Endothelial cell of umbilical vein (primary cell): ENCODE data around the gene BMPR1A. TPM values are rescaled to one million over a fixed set of nuclear protein-coding genes. Genes with fewer than 3 reads are reported as not detected.

Source experiments
- BruUV-seq: library from RNA; stranded (reverse); fragments of 400-500 nt; replicated peaks from 2 replicates; lab custom pipeline; 2021; lab: Mats Ljungman, UMichigan
- CTCF ChIA-PET: fragments of 300-600, 350-600 bp; sonication (Branson Sonifier 250); formaldehyde crosslinking; loops from one replicate; lab custom pipeline; 2021; ENCODE audit warnings: antibody characterized with exemption, inconsistent platforms; lab: Charles Lee
- POLR2A ChIA-PET: fragments of 300-600, 350-600 bp; sonication (Branson Sonifier 250); formaldehyde crosslinking; loops from one replicate; lab custom pipeline; 2021; ENCODE audit warnings: antibody characterized with exemption, inconsistent platforms; lab: Charles Lee
- DNase-seq: peaks from one replicate; pipeline ENCODE4 v3.0.0-alpha.2; 2011; ENCODE audit warnings: low read depth, low spot score
- FAIRE-seq: peaks from 2 replicates; lab custom pipeline; 2011; peaks lifted over from hg19 to GRCh38; lab: Jason Lieb, UNC
- H2AFZ ChIP-seq: 2 replicates; pipeline ENCODE4 v1.6.0; 2012; ENCODE audit warnings: low read depth, low read length, control low read depth, inconsistent platforms
- H3K27ac ChIP-seq: 2 replicates; pipeline ENCODE4 v1.5.1; 2011; ENCODE audit warnings: low read depth, mild to moderate bottlenecking, control low read depth, low read length, moderate library complexity; ENCODE audit not compliant: insufficient read depth
- H3K27me3 ChIP-seq, 2 experiments: 2 replicates each; pipeline versions ENCODE4 v1.6.0 to v1.6.1; 2011; ENCODE audit warnings: low read length in 2 of 2, mixed read lengths in 1 of 2; ENCODE audit not compliant: control insufficient read depth in 2 of 2, insufficient read depth in 2 of 2
- H3K36me3 ChIP-seq, 2 experiments: 2 replicates in 1 of 2; 3 replicates in 1 of 2; pipeline ENCODE4 v1.5.1; 2011; ENCODE audit warnings: low read length in 2 of 2, mild to moderate bottlenecking in 1 of 2, moderate library complexity in 1 of 2; ENCODE audit not compliant: control insufficient read depth in 2 of 2, insufficient read depth in 2 of 2; ENCODE audit errors: extremely low read depth in 1 of 2
- H3K4me1 ChIP-seq: 3 replicates; pipeline ENCODE4 v1.5.1; 2011; ENCODE audit warnings: mild to moderate bottlenecking, low read length; ENCODE audit not compliant: control insufficient read depth, insufficient read depth; ENCODE audit errors: extremely low read depth
- H3K4me2 ChIP-seq: 2 replicates; pipeline ENCODE4 v1.6.1; 2011; ENCODE audit warnings: low read length, control low read depth, mixed read lengths; ENCODE audit not compliant: insufficient read depth
- H3K4me3 ChIP-seq, 3 experiments: fragments of 200-600 bp in 1 of 3; sonication (generic), shearing (Covaris generic) in 1 of 3; replicated peaks in 1 of 3; 2 replicates each; pipeline ENCODE4 v1.5.1; 2011 to 2016; ENCODE audit warnings: control low read depth in 3 of 3, low read length in 3 of 3, mild to moderate bottlenecking in 2 of 3, inconsistent platforms in 1 of 3, low read depth in 1 of 3, moderate library complexity in 1 of 3; ENCODE audit not compliant: insufficient read depth in 1 of 3
- H3K79me2 ChIP-seq: 2 replicates; pipeline ENCODE4 v1.6.0; 2012; ENCODE audit warnings: low read length, inconsistent platforms; ENCODE audit not compliant: control insufficient read depth, insufficient read depth
- H3K9ac ChIP-seq: replicated peaks from 2 replicates; pipeline ENCODE3; 2011; ENCODE audit warnings: low read length, control low read depth; ENCODE audit not compliant: insufficient read depth; ENCODE audit errors: extremely low read depth
- H3K9me1 ChIP-seq: replicated peaks from 3 replicates; pipeline ENCODE4 v1.6.0; 2011; ENCODE audit warnings: mild to moderate bottlenecking, low read length; ENCODE audit not compliant: control insufficient read depth, insufficient read depth; ENCODE audit errors: extremely low read depth
- H3K9me3 ChIP-seq: replicated peaks from 2 replicates; pipeline ENCODE4 v1.5.1; 2012; ENCODE audit warnings: low read length, inconsistent platforms; ENCODE audit not compliant: control insufficient read depth, insufficient read depth
- H4K20me1 ChIP-seq: replicated peaks from 2 replicates; pipeline ENCODE3; 2011; ENCODE audit warnings: mild to moderate bottlenecking, low read length; ENCODE audit not compliant: control insufficient read depth, insufficient read depth; ENCODE audit errors: extremely low read depth
- CTCF ChIP-seq, 2 donors: IDR thresholded peaks; 1 replicate in 1 of 2; 2 replicates in 1 of 2; pipeline ENCODE4 v1.5.1; 2011; ENCODE audit warnings: low read length in 2 of 2, mild to moderate bottlenecking in 2 of 2, moderate library complexity in 2 of 2, control low read depth in 1 of 2, inconsistent platforms in 1 of 2, low read depth in 1 of 2; ENCODE audit not compliant: insufficient read depth in 1 of 2; ENCODE audit errors: extremely low read depth in 1 of 2
- EZH2 ChIP-seq: IDR thresholded peaks from 2 replicates; pipeline ENCODE4 v1.6.1; 2012; ENCODE audit warnings: borderline replicate concordance, low read depth, mild to moderate bottlenecking, moderate library complexity, low read length, inconsistent platforms; ENCODE audit not compliant: severe bottlenecking
- FOS ChIP-seq: IDR thresholded peaks from 2 replicates; pipeline ENCODE4 v1.6.1; 2011; ENCODE audit warnings: mild to moderate bottlenecking, low read length, moderate library complexity, borderline replicate concordance; ENCODE audit not compliant: insufficient read depth
- GATA2 ChIP-seq: IDR thresholded peaks from 2 replicates; pipeline ENCODE4 v1.7.0; 2011; ENCODE audit warnings: low read depth, mild to moderate bottlenecking, moderate library complexity, mixed read lengths, low read length; ENCODE audit not compliant: insufficient read length, insufficient read depth
- MAX ChIP-seq: IDR thresholded peaks from 2 replicates; pipeline ENCODE4 v1.6.1; 2011; ENCODE audit not compliant: insufficient read depth, insufficient read length
- MYC ChIP-seq: IDR thresholded peaks from one replicate; pipeline ENCODE4 v1.6.1; 2011; ENCODE audit warnings: mild to moderate bottlenecking, low read depth, low read length
- POLR2A ChIP-seq: IDR thresholded peaks from 2 replicates; pipeline ENCODE4 v1.6.1; 2012; ENCODE audit warnings: low read depth, mild to moderate bottlenecking, control low read depth, low read length
- POLR2AphosphoS5 ChIP-seq: IDR thresholded peaks from 2 replicates; pipeline ENCODE4 v1.6.1; 2012; ENCODE audit warnings: low read depth, mild to moderate bottlenecking, control low read depth, low read length, moderate library complexity; ENCODE audit not compliant: insufficient read depth
- dilution Hi-C: fragments of 300-500 bp; cut with MboI; formaldehyde crosslinking; loops from one replicate; pipeline ENCODE4 v1.15.0; 2019; ENCODE audit warnings: low sequenced_read_pairs; ENCODE audit not compliant: extremely low pct_ligation_motif_present
- intact Hi-C: fragments of 100-400 bp; cut with micrococcal nuclease; formaldehyde crosslinking; loops from one replicate; pipeline ENCODE4 v1.10.0; 2022
- polyA plus RNA-seq, 4 experiments: library from polyadenylated mRNA; depleted of rRNA in 3 of 4; stranded (reverse) in 3 of 4; unstranded in 1 of 4; fragments of >200 nt; gene quantifications; 2 replicates each; pipeline versions ENCODE4 v1.2.1 to v1.2.3, GENCODE V29; 2011 to 2012; ENCODE audit warnings: missing spikeins in 1 of 4
- total RNA-seq: library from RNA; stranded (reverse); gene quantifications from 2 replicates; pipeline ENCODE4 v1.2.3, GENCODE V29; 2021

The BMPR1A gene
- total and polyA plus RNA-seq, 2 donors (not counting 3 experiments of a cell fraction or from before 2014, with no cell fraction given), result not detected

- H3K9me1 ChIP-seq, result no peaks in the 10 kb centered on the region
- H4K20me1 ChIP-seq, result no peaks in the 10 kb centered on the region
- no peak overlapping the region for H2AFZ ChIP-seq
- no peaks in the 10 kb centered on the region for H3K36me3 ChIP-seq
- FAIRE-seq, result no peak
- no peak overlapping the region for H3K4me3 ChIP-seq
- no TSS peak for BruUV-seq
- intact Hi-C loops, result no loop called here
- dilution Hi-C loops, result no loop called here
- DNase-seq, result no peak
- ChIA-PET POLR2A (no interaction called here), CTCF (interaction anchor here (0.7 to 1.9 kb wide), 5 partner anchors 14 to 192 kb away, joined by 3 to 9 read pairs (median 6); no protein-coding TSS in a partner anchor)
- peaks cover 22 to 47% of the 10 kb centered on the region in 2 experiments for H3K27me3 ChIP-seq
- no peaks in the 10 kb centered on the region for H3K79me2 ChIP-seq
- TF ChIP-seq FOS (no peak), CTCF (IDR thresholded peaks at IDR 0.05; ENCODE audit: extremely low read depth in 1 of 2, insufficient read depth in 1 of 2, low read depth in 1 of 2, low read length in 2 of 2) (no peak), POLR2A (no peak), MYC (no peak), POLR2AphosphoS5 (no peak), GATA2 (no peak), MAX (no peak), EZH2 (no peak)
- no peak overlapping the region for H3K4me2 ChIP-seq
- H3K4me1 ChIP-seq, result no peaks in the 10 kb centered on the region
- no peaks in the 10 kb centered on the region for H3K9me3 ChIP-seq
- no peak overlapping the region for H3K27ac ChIP-seq
- no peak overlapping the region for H3K9ac ChIP-seq
Observed at GRCh38 chr10:86708068-86708782, 48.2 kb upstream of the BMPR1A start.
